SK-N-SH treated with all-trans-retinoic acid at 6 μM for 48 hours (cell line): Measurements from ENCODE around the gene STEAP1B.
A peak's percentile ranks its signal among the peaks of the same experiment; 100 is the strongest.

Experiments
- ATAC-seq: fragments of 200-7000 bp; cut with Tn5 transposase; 3 replicates; pipeline ENCODE4 v1.9.1; 2020; ENCODE audit warnings: mild to moderate bottlenecking, moderate library complexity
- ARNTL ChIP-seq: fragments of 450-650 bp; formaldehyde crosslinking; IDR thresholded peaks from 2 replicates; pipeline ENCODE4 v1.5.0; 2020; ENCODE audit warnings: low read depth, mild to moderate bottlenecking, moderate library complexity, borderline replicate concordance
- CSDC2 ChIP-seq: fragments of 250-450 bp; sonication (Bioruptor Pico); IDR thresholded peaks from 2 replicates; pipeline ENCODE4 v1.5.0; 2020; ENCODE audit warnings: mild to moderate bottlenecking, moderate library complexity
- ESRRG ChIP-seq: fragments of 250-450 bp; sonication (Bioruptor Pico); IDR thresholded peaks from 2 replicates; pipeline ENCODE4 v1.6.1; 2021; ENCODE audit warnings: mild to moderate bottlenecking
- GLIS3 ChIP-seq: fragments of 250-450 bp; sonication (Bioruptor Pico); IDR thresholded peaks from 2 replicates; pipeline ENCODE4 v1.5.0; 2020; ENCODE audit warnings: mild to moderate bottlenecking, moderate library complexity
- ISL1 ChIP-seq: fragments of 250-450 bp; sonication (Bioruptor Pico); IDR thresholded peaks from 2 replicates; pipeline ENCODE4 v2.1.2; 2022; ENCODE audit warnings: mild to moderate bottlenecking, moderate library complexity
- OSR1 ChIP-seq: fragments of 250-450 bp; sonication (Bioruptor Pico); IDR thresholded peaks from 2 replicates; pipeline ENCODE4 v1.8.0; 2022; ENCODE audit warnings: moderate library complexity, mild to moderate bottlenecking, inconsistent platforms
- PPARA ChIP-seq: fragments of 250-450 bp; sonication (Bioruptor Pico); IDR thresholded peaks from 2 replicates; pipeline ENCODE4 v1.5.0; 2020; ENCODE audit warnings: mild to moderate bottlenecking, borderline replicate concordance
- RARB ChIP-seq: fragments of 250-450 bp; sonication (Bioruptor Pico); IDR thresholded peaks from 2 replicates; pipeline ENCODE4 v1.8.0; 2021; ENCODE audit warnings: mild to moderate bottlenecking, moderate library complexity
- SNAI2 ChIP-seq: fragments of 250-450 bp; sonication (Bioruptor Pico); IDR thresholded peaks from 2 replicates; pipeline ENCODE4 v1.5.0; 2020; ENCODE audit warnings: mild to moderate bottlenecking, moderate library complexity
- TCF4 ChIP-seq: fragments of 250-450 bp; sonication (Bioruptor Pico); IDR thresholded peaks from 2 replicates; pipeline ENCODE4 v1.8.0; 2021; ENCODE audit warnings: mild to moderate bottlenecking, moderate library complexity, borderline replicate concordance
- ZC3H10 ChIP-seq: fragments of 250-450 bp; sonication (Bioruptor Pico); IDR thresholded peaks from 2 replicates; pipeline ENCODE4 v1.5.1; 2021; ENCODE audit warnings: mild to moderate bottlenecking, moderate library complexity
- ZFP3 ChIP-seq: fragments of 250-450 bp; sonication (Bioruptor Pico); IDR thresholded peaks from 2 replicates; pipeline ENCODE4 v1.5.0; 2020; ENCODE audit warnings: mild to moderate bottlenecking, moderate library complexity
- ZFP30 ChIP-seq: fragments of 450-650 bp; formaldehyde crosslinking; IDR thresholded peaks from 2 replicates; pipeline ENCODE4 v1.5.0; 2022; ENCODE audit warnings: mild to moderate bottlenecking, moderate library complexity
- ZNF565 ChIP-seq: fragments of 450-650 bp; formaldehyde crosslinking; conservative IDR thresholded peaks from 2 replicates; pipeline ENCODE4 v1.5.0; 2020; ENCODE audit warnings: low read depth, mild to moderate bottlenecking, moderate library complexity
- ZNF70 ChIP-seq: fragments of 450-650 bp; formaldehyde crosslinking; IDR thresholded peaks from 2 replicates; pipeline ENCODE4 v1.5.0; 2020; ENCODE audit warnings: mild to moderate bottlenecking, moderate library complexity
- ZNF8 ChIP-seq: fragments of 450-650 bp; formaldehyde crosslinking; IDR thresholded peaks from 2 replicates; pipeline ENCODE4 v1.5.0; 2020; ENCODE audit warnings: mild to moderate bottlenecking, moderate library complexity
- TF ChIP-seq, protein P1 (sequence below): fragments of 250-450 bp; sonication (Bioruptor Pico); IDR thresholded peaks from 2 replicates; pipeline ENCODE4 v1.8.0; 2021; ENCODE audit warnings: low read depth, mild to moderate bottlenecking, moderate library complexity, borderline replicate concordance
- TF ChIP-seq, protein P2 (sequence below): fragments of 250-450 bp; sonication (Bioruptor Pico); IDR thresholded peaks from 2 replicates; pipeline ENCODE4 v1.5.1; 2021; ENCODE audit warnings: mild to moderate bottlenecking, moderate library complexity
- TF ChIP-seq, protein P3 (sequence below): fragments of 250-450 bp; sonication (Bioruptor Pico); IDR thresholded peaks from 2 replicates; pipeline ENCODE4 v1.5.1; 2020; ENCODE audit warnings: low read depth, mild to moderate bottlenecking, moderate library complexity
- TF ChIP-seq, protein P4 (sequence below): fragments of 250-450 bp; sonication (Bioruptor Pico); IDR thresholded peaks from 2 replicates; pipeline ENCODE4 v1.5.0; 2020; ENCODE audit warnings: mild to moderate bottlenecking, moderate library complexity

Gene STEAP1B

DNA sequence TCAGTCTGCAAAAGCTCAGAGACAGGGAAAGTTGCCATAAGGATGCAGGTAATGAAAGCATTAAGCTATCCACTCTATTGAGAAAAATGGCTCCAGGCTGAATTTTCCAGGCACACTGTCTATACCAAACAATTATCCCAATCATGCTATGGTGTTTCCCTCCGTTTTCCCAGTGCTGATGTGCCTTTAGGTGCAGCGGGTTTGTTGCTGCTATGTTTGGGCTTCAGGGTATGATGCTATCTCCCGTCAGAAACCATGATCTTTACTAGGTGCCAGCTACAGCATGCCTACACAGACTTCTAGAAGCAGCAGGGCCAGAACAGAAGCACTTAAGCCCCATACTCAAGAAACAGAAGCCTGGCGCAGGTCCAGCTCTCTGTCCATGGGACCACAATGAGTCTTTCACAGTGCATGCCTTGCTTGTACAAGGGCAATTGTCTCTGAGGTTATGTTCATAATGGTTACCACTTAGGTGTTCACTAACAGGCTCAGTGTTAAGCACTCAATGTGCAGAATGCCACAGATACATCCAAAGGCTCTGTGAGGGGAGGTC lies 19.4 kb downstream of the STEAP1B start:
- ATAC-seq = no peak
- TF ChIP-seq, protein P1, sequence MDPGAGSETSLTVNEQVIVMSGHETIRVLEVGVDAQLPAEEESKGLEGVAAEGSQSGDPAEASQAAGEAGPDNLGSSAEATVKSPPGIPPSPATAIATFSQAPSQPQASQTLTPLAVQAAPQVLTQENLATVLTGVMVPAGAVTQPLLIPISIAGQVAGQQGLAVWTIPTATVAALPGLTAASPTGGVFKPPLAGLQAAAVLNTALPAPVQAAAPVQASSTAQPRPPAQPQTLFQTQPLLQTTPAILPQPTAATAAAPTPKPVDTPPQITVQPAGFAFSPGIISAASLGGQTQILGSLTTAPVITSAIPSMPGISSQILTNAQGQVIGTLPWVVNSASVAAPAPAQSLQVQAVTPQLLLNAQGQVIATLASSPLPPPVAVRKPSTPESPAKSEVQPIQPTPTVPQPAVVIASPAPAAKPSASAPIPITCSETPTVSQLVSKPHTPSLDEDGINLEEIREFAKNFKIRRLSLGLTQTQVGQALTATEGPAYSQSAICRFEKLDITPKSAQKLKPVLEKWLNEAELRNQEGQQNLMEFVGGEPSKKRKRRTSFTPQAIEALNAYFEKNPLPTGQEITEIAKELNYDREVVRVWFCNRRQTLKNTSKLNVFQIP (CRISPR knock-in tag) = no peak
- TF ChIP-seq CSDC2 (no peak), ZNF8 (CRISPR knock-in tag) (no peak), ARNTL (CRISPR knock-in tag) (no peak), OSR1 (CRISPR knock-in tag) (no peak), ISL1 (CRISPR knock-in tag) (no peak), ZNF70 (CRISPR knock-in tag) (no peak), ZNF565 (CRISPR knock-in tag) (no peak), TCF4 (no peak)
- TF ChIP-seq, protein P2, sequence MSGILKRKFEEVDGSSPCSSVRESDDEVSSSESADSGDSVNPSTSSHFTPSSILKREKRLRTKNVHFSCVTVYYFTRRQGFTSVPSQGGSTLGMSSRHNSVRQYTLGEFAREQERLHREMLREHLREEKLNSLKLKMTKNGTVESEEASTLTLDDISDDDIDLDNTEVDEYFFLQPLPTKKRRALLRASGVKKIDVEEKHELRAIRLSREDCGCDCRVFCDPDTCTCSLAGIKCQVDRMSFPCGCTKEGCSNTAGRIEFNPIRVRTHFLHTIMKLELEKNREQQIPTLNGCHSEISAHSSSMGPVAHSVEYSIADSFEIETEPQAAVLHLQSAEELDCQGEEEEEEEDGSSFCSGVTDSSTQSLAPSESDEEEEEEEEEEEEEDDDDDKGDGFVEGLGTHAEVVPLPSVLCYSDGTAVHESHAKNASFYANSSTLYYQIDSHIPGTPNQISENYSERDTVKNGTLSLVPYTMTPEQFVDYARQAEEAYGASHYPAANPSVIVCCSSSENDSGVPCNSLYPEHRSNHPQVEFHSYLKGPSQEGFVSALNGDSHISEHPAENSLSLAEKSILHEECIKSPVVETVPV (CRISPR knock-in tag) = no peak

DNA sequence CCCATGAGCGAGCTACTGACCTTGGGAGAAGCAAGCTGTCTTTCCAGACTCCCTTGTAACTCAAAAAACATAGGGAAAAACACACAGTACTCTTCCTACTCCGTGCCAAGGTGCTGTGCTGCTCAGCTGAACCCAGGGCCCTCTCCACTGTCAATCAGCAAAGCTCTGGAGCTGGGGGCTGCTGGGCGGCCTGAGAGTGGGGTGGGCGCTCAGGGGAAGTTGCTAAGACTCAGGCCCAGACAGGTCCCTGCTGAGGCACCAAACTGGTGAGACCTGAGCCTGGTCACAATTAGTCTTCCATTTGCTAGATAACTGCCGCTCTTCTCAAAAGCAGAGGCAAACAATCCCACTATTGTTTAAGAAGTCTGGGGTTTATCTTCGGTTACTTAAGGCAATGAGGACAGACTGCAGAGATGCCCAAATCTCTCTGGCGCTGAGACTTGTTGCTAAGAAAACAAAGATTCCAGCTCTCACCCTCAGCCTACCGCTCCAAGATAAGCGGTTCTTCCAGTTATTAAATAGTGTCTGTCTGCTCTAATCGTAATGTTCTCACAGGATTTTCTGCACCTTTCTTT lies 22.0 kb downstream of the STEAP1B start:
- no peak for ATAC-seq
- no peak for TF ChIP-seq SNAI2 (CRISPR knock-in tag)
- no peak for TF ChIP-seq CSDC2
- TF ChIP-seq GLIS3 (CRISPR knock-in tag) = no peak
- TF ChIP-seq RARB (CRISPR knock-in tag) = no peak
- peak; percentile 93 for TF ChIP-seq ISL1 (CRISPR knock-in tag)
- TF ChIP-seq, protein P1 (CRISPR knock-in tag) = no peak
- TF ChIP-seq ZFP30 (CRISPR knock-in tag) = no peak
- TF ChIP-seq, protein P3, sequence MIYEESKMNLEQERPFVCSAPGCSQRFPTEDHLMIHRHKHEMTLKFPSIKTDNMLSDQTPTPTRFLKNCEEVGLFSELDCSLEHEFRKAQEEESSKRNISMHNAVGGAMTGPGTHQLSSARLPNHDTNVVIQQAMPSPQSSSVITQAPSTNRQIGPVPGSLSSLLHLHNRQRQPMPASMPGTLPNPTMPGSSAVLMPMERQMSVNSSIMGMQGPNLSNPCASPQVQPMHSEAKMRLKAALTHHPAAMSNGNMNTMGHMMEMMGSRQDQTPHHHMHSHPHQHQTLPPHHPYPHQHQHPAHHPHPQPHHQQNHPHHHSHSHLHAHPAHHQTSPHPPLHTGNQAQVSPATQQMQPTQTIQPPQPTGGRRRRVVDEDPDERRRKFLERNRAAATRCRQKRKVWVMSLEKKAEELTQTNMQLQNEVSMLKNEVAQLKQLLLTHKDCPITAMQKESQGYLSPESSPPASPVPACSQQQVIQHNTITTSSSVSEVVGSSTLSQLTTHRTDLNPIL (CRISPR knock-in tag) = 0 out of 2 replicates have a peak, but pooled peaks have one; percentile 34
- 0 out of 2 replicates have a peak, but pooled peaks have one; percentile 25 for TF ChIP-seq ZFP3 (CRISPR knock-in tag)
- no peak for TF ChIP-seq ARNTL (CRISPR knock-in tag)
- TF ChIP-seq, protein P4, sequence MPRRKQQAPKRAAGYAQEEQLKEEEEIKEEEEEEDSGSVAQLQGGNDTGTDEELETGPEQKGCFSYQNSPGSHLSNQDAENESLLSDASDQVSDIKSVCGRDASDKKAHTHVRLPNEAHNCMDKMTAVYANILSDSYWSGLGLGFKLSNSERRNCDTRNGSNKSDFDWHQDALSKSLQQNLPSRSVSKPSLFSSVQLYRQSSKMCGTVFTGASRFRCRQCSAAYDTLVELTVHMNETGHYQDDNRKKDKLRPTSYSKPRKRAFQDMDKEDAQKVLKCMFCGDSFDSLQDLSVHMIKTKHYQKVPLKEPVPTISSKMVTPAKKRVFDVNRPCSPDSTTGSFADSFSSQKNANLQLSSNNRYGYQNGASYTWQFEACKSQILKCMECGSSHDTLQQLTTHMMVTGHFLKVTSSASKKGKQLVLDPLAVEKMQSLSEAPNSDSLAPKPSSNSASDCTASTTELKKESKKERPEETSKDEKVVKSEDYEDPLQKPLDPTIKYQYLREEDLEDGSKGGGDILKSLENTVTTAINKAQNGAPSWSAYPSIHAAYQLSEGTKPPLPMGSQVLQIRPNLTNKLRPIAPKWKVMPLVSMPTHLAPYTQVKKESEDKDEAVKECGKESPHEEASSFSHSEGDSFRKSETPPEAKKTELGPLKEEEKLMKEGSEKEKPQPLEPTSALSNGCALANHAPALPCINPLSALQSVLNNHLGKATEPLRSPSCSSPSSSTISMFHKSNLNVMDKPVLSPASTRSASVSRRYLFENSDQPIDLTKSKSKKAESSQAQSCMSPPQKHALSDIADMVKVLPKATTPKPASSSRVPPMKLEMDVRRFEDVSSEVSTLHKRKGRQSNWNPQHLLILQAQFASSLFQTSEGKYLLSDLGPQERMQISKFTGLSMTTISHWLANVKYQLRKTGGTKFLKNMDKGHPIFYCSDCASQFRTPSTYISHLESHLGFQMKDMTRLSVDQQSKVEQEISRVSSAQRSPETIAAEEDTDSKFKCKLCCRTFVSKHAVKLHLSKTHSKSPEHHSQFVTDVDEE (CRISPR knock-in tag) = no peak
- no peak for TF ChIP-seq OSR1 (CRISPR knock-in tag)
- TF ChIP-seq, protein P2 (CRISPR knock-in tag) = no peak
- TF ChIP-seq ZNF8 (CRISPR knock-in tag) = no peak

DNA sequence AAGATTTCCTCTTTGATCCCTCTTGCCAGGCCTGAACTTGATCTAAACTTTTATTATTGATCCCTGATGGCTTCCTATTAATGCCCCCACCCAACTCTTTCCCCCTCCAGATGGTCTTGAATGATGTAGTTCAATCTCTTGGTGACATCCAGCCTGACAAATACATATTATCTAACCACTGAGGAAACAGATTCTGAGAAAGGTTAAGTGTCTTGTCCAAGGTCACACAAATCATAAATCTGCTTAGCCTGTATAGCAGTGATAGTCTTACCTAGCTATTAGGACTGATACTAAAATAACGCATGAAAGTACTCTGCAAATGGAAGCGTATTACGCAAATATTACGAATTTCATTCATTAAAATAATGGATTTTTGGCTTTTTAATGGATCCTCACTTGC lies 22.7 kb downstream of the STEAP1B start:
- ATAC-seq = no peak
- no peak for TF ChIP-seq ESRRG (CRISPR knock-in tag)
- TF ChIP-seq GLIS3 (CRISPR knock-in tag) = no peak
- no peak for TF ChIP-seq PPARA (CRISPR knock-in tag)
- no peak for TF ChIP-seq ZNF70 (CRISPR knock-in tag)
- no peak for TF ChIP-seq ARNTL (CRISPR knock-in tag)
- no peak for TF ChIP-seq ZNF8 (CRISPR knock-in tag)
- TF ChIP-seq, protein P4 (CRISPR knock-in tag) = no peak
- no peak for TF ChIP-seq ZC3H10 (CRISPR knock-in tag)
- TF ChIP-seq OSR1 (CRISPR knock-in tag) = no peak
